PFSK-1 (cell line): ENCODE results near the gene LMO3.

ENCODE experiments used
- FOXP2 ChIP-seq: optimal IDR thresholded peaks from 2 replicates; pipeline ENCODE3; 2011; ENCODE audit warnings: borderline replicate concordance, control low read depth, inconsistent platforms; ENCODE audit not compliant: insufficient read depth; ENCODE audit errors: extremely low read length, extremely low read depth
- POLR2AphosphoS5 ChIP-seq: IDR thresholded peaks from 2 replicates; pipeline ENCODE4 v1.6.1; 2012; ENCODE audit warnings: low read depth, mild to moderate bottlenecking, control low read depth, low read length, moderate library complexity
- REST ChIP-seq, 2 experiments: IDR thresholded peaks; 2 replicates each; pipeline versions ENCODE4 v1.6.1 to v1.8.0; 2011 to 2012; ENCODE audit warnings: low read depth in 2 of 2, low read length in 2 of 2, control low read depth in 1 of 2, inconsistent platforms in 1 of 2, mild to moderate bottlenecking in 1 of 2, moderate library complexity in 1 of 2; ENCODE audit not compliant: insufficient read depth in 1 of 2
- SIN3A ChIP-seq: IDR thresholded peaks from 2 replicates; pipeline ENCODE4 v1.6.1; 2012; ENCODE audit warnings: mild to moderate bottlenecking, low read length, moderate library complexity, borderline replicate concordance; ENCODE audit not compliant: insufficient read depth
- TAF1 ChIP-seq: IDR thresholded peaks from 2 replicates; pipeline ENCODE4 v1.6.1; 2012; ENCODE audit warnings: low read length, control low read depth, borderline replicate concordance; ENCODE audit not compliant: insufficient read depth

- TF ChIP-seq POLR2AphosphoS5, result no peak
- no peak for TF ChIP-seq TAF1
- no peak for TF ChIP-seq SIN3A
- TF ChIP-seq REST (IDR thresholded peaks at IDR 0.05; ENCODE audit: insufficient read depth in 1 of 2, low read depth in 2 of 2, low read length in 2 of 2), result no peak
- no peak for TF ChIP-seq FOXP2
These were observed 18.4 kb downstream of the LMO3 start for GRCh38 chr12:16587514-16587913.
